Measurements from ENCODE around the gene GZMH. TPM values are rescaled to one million over a fixed set of nuclear protein-coding genes. Genes with fewer than 3 reads are reported as not detected.

GZMH gene
- total RNA-seq, 1 donor from 2014 or later: not detected

GRCh38 chr14:24633353-24633752, 23.9 kb upstream of the GZMH start:
- no peak for TF ChIP-seq CTCF (IDR thresholded peaks at IDR 0.05)
- DNase-seq (ENCODE audit: extremely low spot score, unreplicated experiment): no peak
- no peaks in the 10 kb centered on the region for H3K9me3 Mint-ChIP-seq (ENCODE audit: unreplicated experiment)

GRCh38 chr14:24632761-24633160, 23.3 kb upstream of the GZMH start:
- Mint-ChIP-seq H3K4me1 (ENCODE audit: unreplicated experiment) (no peaks in the 10 kb centered on the region), H3K27me3 (ENCODE audit: unreplicated experiment) (no peaks in the 10 kb centered on the region), H3K4me3 (ENCODE audit: unreplicated experiment) (no peak overlapping the region), H3K36me3 (ENCODE audit: unreplicated experiment) (no peaks in the 10 kb centered on the region), H3K9me3 (ENCODE audit: unreplicated experiment) (no peaks in the 10 kb centered on the region), H3K27ac (ENCODE audit: unreplicated experiment) (no peak overlapping the region)
- no peak for TF ChIP-seq CTCF (IDR thresholded peaks at IDR 0.05)
- no peak for DNase-seq (ENCODE audit: extremely low spot score, unreplicated experiment)

More at GRCh38 chr14:24633353-24633752, 23.9 kb upstream of the GZMH start:
- no peak overlapping the region for H3K4me3 Mint-ChIP-seq (ENCODE audit: unreplicated experiment)
- no peaks in the 10 kb centered on the region for H3K4me1 Mint-ChIP-seq (ENCODE audit: unreplicated experiment)
- H3K36me3 Mint-ChIP-seq (ENCODE audit: unreplicated experiment): no peaks in the 10 kb centered on the region
- H3K27ac Mint-ChIP-seq (ENCODE audit: unreplicated experiment): no peak overlapping the region
- H3K27me3 Mint-ChIP-seq (ENCODE audit: unreplicated experiment): no peaks in the 10 kb centered on the region

- Mint-ChIP-seq H3K9me3 (ENCODE audit: unreplicated experiment) (no peaks in the 10 kb centered on the region), H3K36me3 (ENCODE audit: unreplicated experiment) (no peaks in the 10 kb centered on the region), H3K4me1 (ENCODE audit: unreplicated experiment) (no peaks in the 10 kb centered on the region), H3K4me3 (ENCODE audit: unreplicated experiment) (no peak overlapping the region), H3K27ac (ENCODE audit: unreplicated experiment) (no peak overlapping the region), H3K27me3 (ENCODE audit: unreplicated experiment) (no peaks in the 10 kb centered on the region)
- TF ChIP-seq CTCF (IDR thresholded peaks at IDR 0.05): no peak
- no peak for DNase-seq (ENCODE audit: extremely low spot score, unreplicated experiment)
Measured at GRCh38 chr14:24632336-24632735, 22.9 kb upstream of the GZMH start.

GRCh38 chr14:24631749-24632335, 22.4 kb upstream of the GZMH start:
- no peak for TF ChIP-seq CTCF (IDR thresholded peaks at IDR 0.05)
- Mint-ChIP-seq H3K9me3 (ENCODE audit: unreplicated experiment) (no peaks in the 10 kb centered on the region), H3K27me3 (ENCODE audit: unreplicated experiment) (no peaks in the 10 kb centered on the region), H3K4me1 (ENCODE audit: unreplicated experiment) (no peaks in the 10 kb centered on the region), H3K27ac (ENCODE audit: unreplicated experiment) (no peak overlapping the region), H3K36me3 (ENCODE audit: unreplicated experiment) (no peaks in the 10 kb centered on the region), H3K4me3 (ENCODE audit: unreplicated experiment) (no peak overlapping the region)
- no peak for DNase-seq (ENCODE audit: extremely low spot score, unreplicated experiment)

- H3K27me3 Mint-ChIP-seq (ENCODE audit: unreplicated experiment): no peaks in the 10 kb centered on the region
- H3K4me1 Mint-ChIP-seq (ENCODE audit: unreplicated experiment): no peaks in the 10 kb centered on the region
- no peak for DNase-seq (ENCODE audit: extremely low spot score, unreplicated experiment)
- no peak for TF ChIP-seq CTCF (IDR thresholded peaks at IDR 0.05)
- no peaks in the 10 kb centered on the region for H3K9me3 Mint-ChIP-seq (ENCODE audit: unreplicated experiment)
- no peak overlapping the region for H3K27ac Mint-ChIP-seq (ENCODE audit: unreplicated experiment)
- H3K4me3 Mint-ChIP-seq (ENCODE audit: unreplicated experiment): no peak overlapping the region
- no peaks in the 10 kb centered on the region for H3K36me3 Mint-ChIP-seq (ENCODE audit: unreplicated experiment)
Measured at GRCh38 chr14:24630872-24631477, 21.5 kb upstream of the GZMH start.

All from osteocyte (in vitro differentiated cells).